HG03280 (cell line): ENCODE measurements around the gene SART1.

ENCODE experiments used
- ATAC-seq: cut with Tn5 transposase; IDR thresholded peaks from one replicate; pipeline ENCODE4 v1.9.1; 2021; ENCODE audit warnings: mild to moderate bottlenecking, moderate library complexity; ENCODE audit not compliant: unreplicated experiment

Gene SART1

GRCh38 chr11:65962141-65962564 is 619 bp downstream of the SART1 start:
- no peak for ATAC-seq

- no peak for ATAC-seq
Measured at GRCh38 chr11:65964906-65965305, 3.4 kb downstream of the SART1 start.

GRCh38 chr11:65965986-65966762 is 4.6 kb downstream of the SART1 start:
- no peak for ATAC-seq

- no peak for ATAC-seq
Measured at GRCh38 chr11:65967329-65967934, 5.9 kb downstream of the SART1 start.

GRCh38 chr11:65968600-65969482 is 7.3 kb downstream of the SART1 start:
- ATAC-seq = no peak

- ATAC-seq = no peak
Measured at GRCh38 chr11:65972116-65972515, 10.6 kb downstream of the SART1 start.

GRCh38 chr11:65973439-65974110 is 12.0 kb downstream of the SART1 start:
- no peak for ATAC-seq

GRCh38 chr11:65975771-65976170 is 14.2 kb downstream of the SART1 start:
- ATAC-seq = no peak

- ATAC-seq = no peak
Measured at GRCh38 chr11:65976216-65977176, 15.0 kb downstream of the SART1 start.

GRCh38 chr11:65977621-65978390 is 16.3 kb downstream of the SART1 start:
- ATAC-seq = no peak

GRCh38 chr11:65978391-65979238 is 17.1 kb downstream of the SART1 start:
- ATAC-seq = no peak

- no peak for ATAC-seq
Measured at GRCh38 chr11:65979261-65979759, 17.8 kb downstream of the SART1 start.

- no peak for ATAC-seq
Measured at GRCh38 chr11:65981101-65981740, 19.7 kb downstream of the SART1 start.

- ATAC-seq = no peak
Measured at GRCh38 chr11:65981972-65982823, 20.7 kb downstream of the SART1 start.

GRCh38 chr11:65982824-65983588 is 21.5 kb downstream of the SART1 start:
- ATAC-seq = no peak

- ATAC-seq = no peak
Measured at GRCh38 chr11:65983589-65983987, 22.1 kb downstream of the SART1 start.
